HCT116 (cell line): ENCODE results near the gene PDLIM5. TPM values are rescaled to one million over a fixed set of nuclear protein-coding genes. Genes with fewer than 3 reads are reported as not detected.

Experiments used
- ATAC-seq: fragments of 200-7000 bp; cut with Tn5 transposase; 2 replicates; pipeline ENCODE4 v1.9.1; 2020; ENCODE audit warnings: mild to moderate bottlenecking, moderate library complexity
- BruUV-seq: library from RNA; stranded (reverse); fragments of 400-500 nt; replicated peaks from 2 replicates; lab custom pipeline; 2021; lab: Mats Ljungman, UMichigan
- CTCF ChIA-PET: fragments of 300-600 bp; sonication (Branson Sonifier 250); formaldehyde crosslinking; loops from one replicate; lab custom pipeline; 2021; ENCODE audit warnings: antibody characterized with exemption; lab: Charles Lee
- POLR2A ChIA-PET: fragments of 300-600, 350-600 bp; sonication (Branson Sonifier 250); formaldehyde crosslinking; loops from one replicate; lab custom pipeline; 2021; ENCODE audit warnings: antibody characterized with exemption; lab: Charles Lee
- RAD21 ChIA-PET, 2 experiments: fragments of 300-600 bp; sonication (Branson Sonifier 250); formaldehyde crosslinking; loops; one replicate each; lab custom pipeline; 2023; ENCODE audit warnings: low total read pairs in 2 of 2; ENCODE audit not compliant: uncharacterized antibody in 2 of 2, unreplicated experiment in 2 of 2, low non-redundant PET in 1 of 2; lab: Charles Lee
- DNase-seq: peaks from one replicate; pipeline ENCODE4 v3.0.0-alpha.2; 2010; ENCODE audit warnings: low read depth, low spot score
- H2AFZ ChIP-seq: fragments of 200-600 bp; shearing (Covaris generic), sonication (generic); 2 replicates; pipeline ENCODE4 v1.6.1; 2017; ENCODE audit warnings: low read depth, mixed run types, mixed read lengths, antibody characterized with exemption, low read length; ENCODE audit not compliant: poor library complexity, severe bottlenecking
- H3K27ac ChIP-seq: 2 replicates; pipeline ENCODE4 v1.5.1; 2012; ENCODE audit warnings: low read depth, low read length
- H3K27me3 ChIP-seq: fragments of 200-600 bp; sonication (generic); 2 replicates; pipeline ENCODE4 v1.6.1; 2016; ENCODE audit warnings: mixed run types, low read length, mixed read lengths; ENCODE audit not compliant: insufficient read depth
- H3K36me3 ChIP-seq, 2 experiments: fragments of 200-500 bp in 1 of 2; fragments of 200-600 bp in 1 of 2; sonication (Bioruptor generic) in 1 of 2; sonication (generic) in 1 of 2; 2 replicates each; pipeline versions ENCODE4 v1.5.1 to v1.6.1; 2014 to 2016; ENCODE audit warnings: low read length in 2 of 2, inconsistent platforms in 1 of 2, mixed read lengths in 1 of 2, mixed run types in 1 of 2; ENCODE audit not compliant: insufficient read depth in 2 of 2, control insufficient read depth in 1 of 2
- H3K4me1 ChIP-seq, 2 experiments: fragments of 200-600 bp in 1 of 2; sonication (generic) in 1 of 2; 2 replicates each; pipeline versions ENCODE4 v1.5.1 to v1.6.1; 2012 to 2017; ENCODE audit warnings: low read length in 2 of 2, inconsistent platforms in 1 of 2, mild to moderate bottlenecking in 1 of 2, mixed read lengths in 1 of 2, mixed run types in 1 of 2, moderate library complexity in 1 of 2; ENCODE audit not compliant: insufficient read depth in 2 of 2, control insufficient read depth in 1 of 2
- H3K4me2 ChIP-seq: fragments of 200-600 bp; sonication (generic); 2 replicates; pipeline ENCODE4 v1.6.1; 2017; ENCODE audit warnings: mixed run types, low read length, mixed read lengths
- H3K4me3 ChIP-seq, 2 experiments: fragments of 200-600 bp in 1 of 2; sonication (generic) in 1 of 2; replicated peaks in 1 of 2; 2 replicates each; pipeline ENCODE4 v1.5.1; 2011 to 2016; ENCODE audit warnings: low read length in 2 of 2, control low read depth in 1 of 2, low read depth in 1 of 2, mild to moderate bottlenecking in 1 of 2, mixed read lengths in 1 of 2, mixed run types in 1 of 2
- H3K79me2 ChIP-seq: fragments of 200-600 bp; sonication (generic); 2 replicates; pipeline ENCODE4 v1.6.1; 2017; ENCODE audit warnings: mild to moderate bottlenecking, mixed run types, low read length, moderate library complexity, mixed read lengths; ENCODE audit not compliant: insufficient read depth
- H3K9ac ChIP-seq: fragments of 200-600 bp; sonication (generic); 2 replicates; pipeline ENCODE4 v1.6.1; 2016; ENCODE audit warnings: low read length, mixed read lengths
- H3K9me2 ChIP-seq: fragments of 200-600 bp; sonication (generic), shearing (Covaris generic); 2 replicates; pipeline ENCODE4 v1.6.1; 2017; ENCODE audit warnings: mixed run types, mild to moderate bottlenecking, moderate library complexity; ENCODE audit not compliant: insufficient read depth
- H3K9me3 ChIP-seq, 2 experiments: fragments of 200-500 bp in 1 of 2; fragments of 200-600 bp in 1 of 2; sonication (Bioruptor generic) in 1 of 2; sonication (generic) in 1 of 2; 2 replicates each; pipeline ENCODE4 v1.6.1; 2014 to 2017; ENCODE audit warnings: low read length in 2 of 2, mixed read lengths in 2 of 2, inconsistent platforms in 1 of 2, low read depth in 1 of 2, mild to moderate bottlenecking in 1 of 2, mixed run types in 1 of 2, moderate library complexity in 1 of 2; ENCODE audit not compliant: control insufficient read depth in 1 of 2, insufficient read depth in 1 of 2
- H4K20me1 ChIP-seq: fragments of 200-600 bp; sonication (generic), shearing (Covaris generic); 2 replicates; pipeline ENCODE4 v1.6.1; 2017; ENCODE audit warnings: mixed run types, mild to moderate bottlenecking, moderate library complexity; ENCODE audit not compliant: insufficient read depth
- EZH2 ChIP-seq: fragments of 200-600 bp; sonication (generic); IDR thresholded peaks from 2 replicates; pipeline ENCODE4 v1.6.1; 2017; ENCODE audit warnings: antibody characterized with exemption, mixed run types
- EZH2phosphoT487 ChIP-seq: fragments of 200-600 bp; IDR thresholded peaks from 2 replicates; pipeline ENCODE4 v1.6.1; 2018; ENCODE audit warnings: antibody characterized with exemption, borderline replicate concordance
- FOSL1 ChIP-seq: IDR thresholded peaks from 2 replicates; pipeline ENCODE4 v1.6.1; 2012; ENCODE audit warnings: low read depth
- JUND ChIP-seq: IDR thresholded peaks from 2 replicates; pipeline ENCODE4 v1.6.1; 2012
- POLR2AphosphoS5 ChIP-seq: IDR thresholded peaks from 2 replicates; pipeline ENCODE4 v1.6.1; 2011; ENCODE audit warnings: mild to moderate bottlenecking, low read depth, low read length, moderate library complexity
- SRF ChIP-seq: IDR thresholded peaks from 2 replicates; pipeline ENCODE4 v1.6.1; 2012; ENCODE audit warnings: low read depth
- TCF7L2 ChIP-seq: IDR thresholded peaks from 2 replicates; pipeline ENCODE4 v1.7.0; 2011; ENCODE audit warnings: borderline replicate concordance, inconsistent platforms; ENCODE audit not compliant: insufficient read depth, insufficient read length; ENCODE audit errors: extremely low read depth
- intact Hi-C: fragments of 100-400 bp; cut with micrococcal nuclease; formaldehyde crosslinking; loops from 2 replicates; pipeline ENCODE4 v1.10.0; 2022
- total RNA-seq: library from RNA; stranded (reverse); gene quantifications from one replicate; pipeline ENCODE4 v1.2.1, GENCODE V29; 2021; ENCODE audit not compliant: unreplicated experiment
- TF ChIP-seq, protein P1 (sequence below): IDR thresholded peaks from 2 replicates; pipeline ENCODE4 v1.6.1; 2012
- TF ChIP-seq, protein P2 (sequence below): IDR thresholded peaks from 2 replicates; pipeline ENCODE4 v1.6.1; 2011; ENCODE audit warnings: mild to moderate bottlenecking, low read length, moderate library complexity; ENCODE audit not compliant: insufficient replicate concordance; ENCODE audit errors: extremely low read depth

Gene PDLIM5
- total RNA-seq, 1 experiment from 2014 or later = 130 TPM

DNA sequence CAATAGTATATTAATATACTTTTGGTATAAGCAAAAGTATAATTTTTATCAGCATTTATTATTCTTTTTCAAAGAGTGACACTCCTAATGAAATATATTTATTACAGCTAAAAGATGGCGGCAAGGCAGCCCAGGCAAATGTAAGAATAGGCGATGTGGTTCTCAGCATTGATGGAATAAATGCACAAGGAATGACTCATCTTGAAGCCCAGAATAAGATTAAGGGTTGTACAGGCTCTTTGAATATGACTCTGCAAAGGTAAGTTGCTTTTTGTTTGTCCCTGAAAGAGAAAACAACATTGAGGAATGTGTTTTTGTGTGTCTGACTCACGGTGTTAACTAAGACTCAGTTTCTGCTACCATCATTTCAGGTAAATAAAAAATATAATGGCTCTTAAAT, 71.9 kb downstream of the PDLIM5 start (continued):
- TF ChIP-seq, protein P1, sequence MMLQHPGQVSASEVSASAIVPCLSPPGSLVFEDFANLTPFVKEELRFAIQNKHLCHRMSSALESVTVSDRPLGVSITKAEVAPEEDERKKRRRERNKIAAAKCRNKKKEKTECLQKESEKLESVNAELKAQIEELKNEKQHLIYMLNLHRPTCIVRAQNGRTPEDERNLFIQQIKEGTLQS = no peak

DNA sequence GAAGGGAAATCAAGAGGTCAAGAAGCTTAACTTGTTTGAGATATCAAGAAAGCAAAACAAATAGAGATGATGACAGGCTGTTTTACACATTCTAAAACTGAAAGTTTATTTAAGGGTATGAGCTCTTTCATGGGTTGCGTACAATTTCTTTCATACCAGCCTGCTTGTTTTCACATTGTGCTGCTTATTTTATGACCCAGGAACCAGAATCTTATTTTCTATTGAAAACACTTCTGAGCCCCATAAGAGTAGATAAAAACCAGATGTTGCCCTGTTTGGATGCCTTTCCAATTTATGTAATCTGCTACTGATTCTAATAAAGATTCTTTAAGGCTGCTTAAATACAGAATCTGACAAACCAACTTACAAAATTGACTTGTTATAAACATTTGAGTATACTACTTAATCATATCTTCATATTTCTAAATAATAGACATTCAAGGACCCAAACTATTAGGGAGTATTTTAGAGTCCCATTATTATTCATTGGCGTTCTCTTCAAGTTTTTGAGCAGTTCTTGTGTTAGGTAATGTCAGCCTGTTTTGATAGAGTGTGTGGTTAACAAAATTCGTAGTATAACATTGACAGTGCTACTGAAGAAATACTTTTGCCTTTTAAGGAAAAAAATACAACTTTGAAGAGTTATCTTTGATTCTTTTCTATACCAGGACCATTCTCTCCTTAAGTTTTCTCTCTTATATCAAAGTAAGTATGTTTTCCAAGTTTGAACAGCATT, 74.4 kb downstream of the PDLIM5 start:
- no peak overlapping the region for H3K27ac ChIP-seq
- no peak overlapping the region for H3K4me3 ChIP-seq
- RAD21 ChIA-PET = no interaction called here
- no peaks in the 10 kb centered on the region for H3K36me3 ChIP-seq
- H3K4me2 ChIP-seq = no peak overlapping the region
- H3K9me2 ChIP-seq = no peaks in the 10 kb centered on the region
- H3K79me2 ChIP-seq = peaks cover 10% of the 10 kb centered on the region
- POLR2A ChIA-PET = no interaction called here
- CTCF ChIA-PET = no interaction called here
- H3K9me3 ChIP-seq = no peaks in the 10 kb centered on the region
- H3K27me3 ChIP-seq = no peaks in the 10 kb centered on the region
- H2AFZ ChIP-seq = no peak overlapping the region
- H3K4me1 ChIP-seq = peaks cover 38 to 57% of the 10 kb centered on the region in 2 experiments
- intact Hi-C loops = no loop called here
- H3K9ac ChIP-seq = no peak overlapping the region
- DNase-seq (no peak), ATAC-seq (no peak)
- H4K20me1 ChIP-seq = no peaks in the 10 kb centered on the region
- no peak for TF ChIP-seq TCF7L2
- BruUV-seq = no TSS peak

DNA sequence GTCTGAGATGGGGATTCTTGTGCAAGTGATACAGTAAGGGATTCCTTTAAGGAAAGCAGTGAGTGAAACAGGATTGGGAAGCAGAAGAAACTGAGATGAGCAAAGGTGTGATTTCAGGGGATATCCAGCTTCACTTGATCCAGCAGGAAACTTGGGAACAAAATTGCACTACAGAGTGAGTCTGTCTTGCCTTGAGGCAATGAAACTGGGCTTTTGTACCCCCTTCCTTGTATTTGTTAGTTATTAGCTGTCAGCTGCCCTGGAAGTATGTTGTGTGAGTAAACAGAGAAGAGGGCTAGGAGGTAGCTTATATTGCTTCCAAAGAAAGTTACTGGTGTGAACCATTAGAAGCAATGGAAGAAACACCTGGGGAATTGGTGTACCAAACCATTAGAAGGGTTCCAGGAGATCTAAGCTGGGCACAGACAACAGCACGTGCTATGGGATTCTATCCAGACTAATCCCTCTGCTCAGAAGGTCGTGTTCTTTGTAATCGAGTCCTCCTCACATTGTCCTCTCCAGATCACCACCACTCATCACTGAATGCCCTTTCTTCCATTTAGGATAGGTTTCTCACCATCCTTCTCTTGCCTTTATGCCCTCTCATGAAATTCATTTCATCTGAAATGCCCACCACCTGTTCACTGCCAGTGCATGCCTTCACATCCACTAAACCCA, 76.0 kb downstream of the PDLIM5 start:
- Histone ChIP-seq H4K20me1 (no peaks in the 10 kb centered on the region), H3K9me2 (no peaks in the 10 kb centered on the region), H3K36me3 (no peaks in the 10 kb centered on the region), H3K27ac (no peak overlapping the region; the same call in 1 of the 2 replicates), H3K9me3 (no peaks in the 10 kb centered on the region), H3K4me1 (peaks cover 52 to 67% of the 10 kb centered on the region in 2 experiments), H3K9ac (no peak overlapping the region), H3K27me3 (no peaks in the 10 kb centered on the region), H3K4me2 (no peak overlapping the region), H3K79me2 (peaks cover 9% of the 10 kb centered on the region), H3K4me3 (no peak overlapping the region), H2AFZ (no peak overlapping the region)
- RAD21 ChIA-PET = no interaction called here
- intact Hi-C loops = no loop called here
- DNase-seq (no peak), ATAC-seq (no peak)
- TF ChIP-seq TCF7L2 (no peak), FOSL1 (no peak), POLR2AphosphoS5 (no peak), EZH2 (no peak), SRF (no peak), JUND (no peak), EZH2phosphoT487 (no peak)
- TF ChIP-seq, protein P2, sequence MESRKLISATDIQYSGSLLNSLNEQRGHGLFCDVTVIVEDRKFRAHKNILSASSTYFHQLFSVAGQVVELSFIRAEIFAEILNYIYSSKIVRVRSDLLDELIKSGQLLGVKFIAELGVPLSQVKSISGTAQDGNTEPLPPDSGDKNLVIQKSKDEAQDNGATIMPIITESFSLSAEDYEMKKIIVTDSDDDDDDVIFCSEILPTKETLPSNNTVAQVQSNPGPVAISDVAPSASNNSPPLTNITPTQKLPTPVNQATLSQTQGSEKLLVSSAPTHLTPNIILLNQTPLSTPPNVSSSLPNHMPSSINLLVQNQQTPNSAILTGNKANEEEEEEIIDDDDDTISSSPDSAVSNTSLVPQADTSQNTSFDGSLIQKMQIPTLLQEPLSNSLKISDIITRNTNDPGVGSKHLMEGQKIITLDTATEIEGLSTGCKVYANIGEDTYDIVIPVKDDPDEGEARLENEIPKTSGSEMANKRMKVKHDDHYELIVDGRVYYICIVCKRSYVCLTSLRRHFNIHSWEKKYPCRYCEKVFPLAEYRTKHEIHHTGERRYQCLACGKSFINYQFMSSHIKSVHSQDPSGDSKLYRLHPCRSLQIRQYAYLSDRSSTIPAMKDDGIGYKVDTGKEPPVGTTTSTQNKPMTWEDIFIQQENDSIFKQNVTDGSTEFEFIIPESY = no peak
- POLR2A ChIA-PET = no interaction called here
- CTCF ChIA-PET = no interaction called here
- no TSS peak for BruUV-seq
